Dermis lymphatic vessel endothelial cell (primary cell): ENCODE data around the gene RPS21. TPM values are rescaled to one million over a fixed set of nuclear protein-coding genes. Genes with fewer than 3 reads are reported as not detected.

ENCODE experiments used
- total RNA-seq: library from RNA; depleted of rRNA; stranded (reverse); fragments of >200 nt; gene quantifications from 2 replicates; pipeline ENCODE4 v1.2.1, GENCODE V29; 2014

Gene RPS21
- total RNA-seq: 889 and 1,590 TPM in 2 replicates

DNA sequence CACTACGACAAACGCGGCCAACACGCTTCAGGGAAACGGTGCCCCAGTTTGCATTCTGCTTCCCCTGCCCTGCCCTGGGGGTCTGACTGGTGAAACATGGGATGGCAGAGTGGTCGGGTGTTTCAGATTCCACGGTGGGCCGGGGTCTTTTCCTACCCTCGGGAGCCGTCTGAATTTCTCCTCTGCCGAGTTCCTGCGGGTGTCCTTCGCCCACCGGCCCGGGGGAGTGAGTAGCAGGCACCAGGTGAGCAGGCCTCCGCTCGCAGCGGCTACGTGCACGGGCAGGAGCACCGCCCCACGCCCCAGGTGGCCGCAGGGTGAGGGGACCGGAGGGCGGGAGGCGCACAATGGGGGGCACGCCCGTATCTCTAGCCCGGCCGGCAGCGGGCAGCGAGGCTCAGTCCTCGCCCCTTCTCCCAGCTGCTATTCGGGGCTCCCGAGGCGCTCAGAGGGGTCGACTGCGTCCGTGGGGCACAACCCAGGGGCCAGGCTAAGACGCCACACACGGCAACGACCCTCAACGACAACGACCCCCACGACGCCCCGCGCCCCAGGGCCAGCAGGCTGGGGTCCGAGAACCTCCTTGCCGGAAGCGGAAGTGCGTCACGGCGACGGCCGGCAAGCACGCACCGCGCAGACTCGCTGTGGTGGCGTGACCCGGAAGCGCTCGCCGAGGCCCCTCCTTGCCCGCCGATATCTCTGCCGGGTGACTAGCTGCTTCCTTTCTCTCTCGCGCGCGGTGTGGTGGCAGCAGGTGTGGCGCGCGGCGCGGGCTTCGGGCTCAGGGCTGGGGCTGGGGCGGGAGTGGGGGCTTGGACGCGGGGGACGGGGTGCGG lies at the start of gene RPS21:
TSS of gene RPS21 (plus strand) at position 721 of the 836 bp plus-strand sequence. CDS start 236 bp downstream, outside the sequence.

DNA sequence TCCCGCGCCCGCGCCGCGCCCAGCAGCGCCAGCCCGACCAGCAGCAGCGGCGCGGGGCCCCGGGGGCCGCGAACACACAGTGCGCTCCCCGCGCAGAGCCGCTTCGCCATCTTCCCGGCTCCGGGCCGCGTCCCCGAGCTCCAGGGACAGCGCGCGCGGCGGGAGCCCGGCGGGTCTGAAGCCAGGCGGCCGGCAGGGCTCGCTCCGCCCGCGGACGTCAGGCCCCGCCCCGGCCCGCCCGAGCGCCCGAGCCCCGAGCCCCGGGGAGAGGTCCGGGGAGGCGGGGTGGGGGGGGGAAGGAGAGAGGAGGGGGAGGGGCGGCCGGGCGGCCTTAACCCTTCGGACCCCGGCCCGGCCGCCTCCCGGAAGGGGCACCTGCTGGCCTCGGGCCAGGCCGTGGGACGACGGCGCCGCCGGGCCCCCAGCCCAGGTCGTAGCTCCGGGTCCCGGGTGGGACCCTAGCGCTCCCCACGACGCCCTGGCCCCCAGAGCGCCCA lies 19.7 kb upstream of the RPS21 start, which contains the start of gene LAMA5:
TSS of gene LAMA5 (minus strand) at position 177 of the 497 bp plus-strand sequence. CDS start at position 110, 67 bp downstream.

DNA sequence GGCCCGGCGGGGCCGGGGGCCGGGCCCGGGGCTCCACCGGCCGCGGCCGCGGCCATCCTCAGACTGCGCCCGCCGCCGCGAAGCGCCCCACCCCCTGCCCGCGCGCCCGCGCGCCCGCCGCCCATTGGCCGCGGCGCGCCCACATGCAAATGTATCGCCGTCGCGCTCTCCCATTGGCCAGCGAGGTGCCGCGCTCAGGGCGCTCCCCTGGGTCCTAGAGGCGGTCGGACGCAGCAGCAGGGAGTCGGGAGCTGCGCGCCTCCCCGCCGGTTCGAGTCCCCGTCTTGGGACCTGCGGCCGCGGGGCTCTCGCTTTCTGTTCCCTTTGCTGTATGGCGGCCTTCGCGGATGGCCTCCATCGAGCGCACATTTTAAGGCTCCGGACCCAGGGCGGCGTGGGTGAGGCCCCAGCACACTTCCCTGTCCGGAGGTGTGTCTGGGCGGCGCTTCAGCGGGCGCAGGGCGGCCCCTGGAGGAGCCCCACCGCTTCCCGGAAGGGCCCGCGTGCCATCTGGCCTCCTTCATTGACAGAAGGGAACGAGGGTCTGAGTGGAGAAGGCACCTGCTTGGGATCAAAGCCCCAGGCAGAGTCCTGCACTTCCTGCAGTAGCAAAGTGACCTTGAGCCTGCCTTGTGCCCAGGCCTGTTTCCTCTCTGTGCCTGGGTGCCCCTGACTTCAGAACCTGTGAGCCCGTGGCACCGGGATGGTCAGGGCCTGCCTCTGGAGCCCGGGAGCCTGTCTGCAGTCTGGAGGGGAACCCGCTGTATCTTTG lies 20.5 kb downstream of the RPS21 start, which contains the start of gene CABLES2:
TSS of gene CABLES2 (minus strand) at position 65 of the 772 bp plus-strand sequence. CDS start at position 56, 9 bp downstream.

DNA sequence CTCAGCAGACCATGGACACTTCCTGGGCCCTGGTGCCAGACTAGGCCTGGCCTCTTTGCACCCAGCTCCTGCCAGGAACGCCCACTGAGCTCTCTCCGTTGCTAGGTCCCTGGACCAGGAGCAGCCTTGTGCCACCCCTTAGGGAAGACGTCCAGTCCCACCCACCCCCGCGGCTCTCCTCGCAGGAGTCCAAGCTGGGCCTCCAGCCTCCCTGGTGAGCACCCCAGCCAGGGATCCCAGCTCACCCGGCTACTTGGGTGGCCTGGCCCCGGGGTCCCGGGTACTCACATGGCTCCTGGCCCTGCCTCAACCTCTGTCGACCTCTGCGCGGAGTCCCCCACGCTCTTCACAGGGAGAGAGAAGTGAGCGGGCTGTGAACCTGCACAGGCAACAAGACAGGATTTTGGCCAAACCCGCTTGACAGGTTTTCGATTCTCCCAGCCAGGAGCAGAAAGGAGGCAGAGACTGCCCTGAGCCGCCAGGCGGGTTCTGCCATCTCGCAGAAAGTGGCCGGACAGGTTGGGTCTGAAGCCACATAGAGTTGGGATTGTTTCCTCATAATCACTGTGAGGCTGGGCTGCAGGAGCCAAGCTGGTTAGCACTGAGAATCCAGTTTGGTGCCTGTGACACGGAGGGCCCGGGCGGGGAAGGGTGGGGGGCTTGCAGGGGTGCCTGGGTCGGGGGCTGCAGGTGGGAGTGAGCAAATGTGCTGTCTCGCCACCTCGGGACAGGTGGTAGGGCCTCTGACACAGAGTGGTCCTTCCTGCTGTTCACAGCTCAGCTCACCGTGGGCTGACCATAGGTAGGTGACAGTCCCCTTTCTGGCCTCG lies 40.5 kb downstream of the RPS21 start, which contains the start of gene RBBP8NL:
TSS of gene RBBP8NL (minus strand) at position 368 of the 830 bp plus-strand sequence. CDS start 7,892 bp downstream, outside the sequence.

Other genes with a start within 250 kb of the RPS21 start
- 313 and 348 TPM in 2 replicates for gene PSMA7, start 243.7 kb upstream of the RPS21 start, total RNA-seq
- gene SS18L1, start 243.3 kb upstream of the RPS21 start, total RNA-seq: 8.7 and 10.3 TPM in 2 replicates
- 10.6 and 13.9 TPM in 2 replicates for gene MTG2, start 204.1 kb upstream of the RPS21 start, total RNA-seq
- gene HRH3, start 166.8 kb upstream of the RPS21 start, total RNA-seq: not detected in 2 replicates
- 27.4 and 35.2 TPM in 2 replicates for gene OSBPL2, start 148.6 kb upstream of the RPS21 start, total RNA-seq
- gene ADRM1, start 84.1 kb upstream of the RPS21 start, total RNA-seq: 78.7 and 79.5 TPM in 2 replicates
- 7.9 and 8.2 TPM in 2 replicates for gene LAMA5, start 19.8 kb upstream of the RPS21 start, total RNA-seq
- 0.43 and 0.65 TPM in 2 replicates for gene CABLES2, start 20.2 kb downstream of the RPS21 start, total RNA-seq
- gene RBBP8NL, start 40.4 kb downstream of the RPS21 start, total RNA-seq: not detected in 2 replicates
- gene GATA5, start 88.9 kb downstream of the RPS21 start, total RNA-seq: under 0.01 TPM in 1 of 2 replicates, not detected in the other